K562 treated with DMSO at 1 percent for 12 hours (cell line): ENCODE measurements around the gene GTF2H2. TPM values are rescaled to one million over a fixed set of nuclear protein-coding genes. Genes with fewer than 3 reads are reported as not detected.

Experiments used
- total RNA-seq: library from RNA; unstranded; fragments of 300-600 nt; gene quantifications from 2 replicates; pipeline ENCODE4 v1.2.3, GENCODE V29; 2022; ENCODE audit not compliant: insufficient read depth

The GTF2H2 gene
- 9.0 and 20.0 TPM in 2 replicates for total RNA-seq

DNA sequence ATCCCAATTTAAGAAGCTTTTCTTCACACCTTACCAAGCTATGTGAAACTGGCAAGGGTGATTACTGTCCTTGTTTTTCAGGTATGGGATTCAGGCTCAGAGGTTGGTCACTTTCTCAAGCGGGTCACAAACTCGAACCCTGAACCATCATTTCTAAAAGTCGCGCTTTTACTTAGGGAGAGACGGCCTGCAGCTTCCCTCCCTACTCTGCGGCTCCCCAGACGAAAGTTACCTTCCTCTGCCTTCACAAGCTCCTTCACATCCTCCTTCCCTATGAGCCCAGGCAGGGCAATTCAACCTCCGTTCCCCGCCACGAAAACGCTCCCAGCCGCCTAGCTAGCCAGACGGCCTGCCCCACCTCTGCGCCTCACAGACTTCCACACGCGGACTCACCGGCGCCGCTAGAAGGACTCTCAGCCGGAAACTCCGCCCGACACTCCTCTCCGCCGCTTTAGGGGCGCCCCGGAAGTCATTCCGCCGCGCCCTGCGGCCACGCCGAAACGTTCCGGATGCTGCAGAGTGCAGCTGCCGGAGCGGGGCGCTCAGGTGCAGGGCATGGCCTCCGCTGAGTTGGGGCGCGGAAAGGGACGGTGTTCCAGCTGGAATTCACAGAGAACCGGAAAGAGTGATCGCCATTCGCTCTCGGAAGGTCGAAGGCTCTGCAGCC is at the start of gene GTF2H2:
Gene GTF2H2 (minus strand): TSS at position 415 of the 667 bp plus-strand sequence. CDS start 4,913 bp downstream, outside the sequence.

GRCh38 chr5:71025289-71025953 is 42.1 kb downstream of the GTF2H2 start, which contains the start of gene NAIP:
TSS of gene NAIP (minus strand) at chr5:71025339. CDS start at chr5:71012915, 12,424 bp downstream.

Other genes starting within 250 kb of the GTF2H2 start
- not detected in 2 replicates for gene SERF1A, start 167.0 kb downstream of the GTF2H2 start, total RNA-seq
- 24.8 and 30.7 TPM in 2 replicates for gene SMN1, start 142.6 kb downstream of the GTF2H2 start, total RNA-seq
- 2.0 and 6.6 TPM in 2 replicates for gene NAIP, start 42.3 kb downstream of the GTF2H2 start, total RNA-seq